ENCODE data around the gene SLC6A16. TPM values are rescaled to one million over a fixed set of nuclear protein-coding genes. Genes with fewer than 3 reads are reported as not detected.

Gene SLC6A16
- total and polyA plus RNA-seq, 8 donors, result 0.44 to 5.4 (median 1.2) TPM; not detected in 3

GRCh38 chr19:49336482-49337266 lies 11.7 kb upstream of the SLC6A16 start:
- H3K4me3 ChIP-seq, result peak overlapping the region in 1 of 4 donors; percentile 43
- H3K36me3 ChIP-seq, result peaks cover under 1 to 13% (median 11%) of the 10 kb centered on the region in 4 donors
- H3K9me3 ChIP-seq, result no peaks in the 10 kb centered on the region
- intact Hi-C loops (cut with DNase I; ENCODE audit: low total_unique reads), result no loop called here
- no peaks in the 10 kb centered on the region for H3K27me3 ChIP-seq
- 87 to 94% (median 90%) methylated on average over 9 to 10 of the region's 10 CpGs for WGBS, 5 donors
- no peak overlapping the region for H3K27ac ChIP-seq
- peaks cover 34 to 74% (median 36%) of the 10 kb centered on the region in 4 donors for H3K4me1 ChIP-seq
- DNase-seq, result no peak
- TF ChIP-seq EP300 (IDR thresholded peaks at IDR 0.05), result no peak
- TF ChIP-seq POLR2AphosphoS5 (IDR thresholded peaks at IDR 0.05), result no peak
- TF ChIP-seq CTCF (IDR thresholded peaks at IDR 0.05), result no peak
- TF ChIP-seq POLR2A (IDR thresholded peaks at IDR 0.05), result no peak

- no peaks in the 10 kb centered on the region for H3K27me3 ChIP-seq
- H3K9me3 ChIP-seq, result no peaks in the 10 kb centered on the region
- H3K27ac ChIP-seq, result peak overlapping the region in 4 of 5 donors; percentile 51 to 77 (median 69)
- H3K36me3 ChIP-seq, result peaks cover 0 to 9% (median 8%) of the 10 kb centered on the region in 4 donors
- H3K4me3 ChIP-seq, result peak overlapping the region; percentile 24 to 47 (median 42)
- DNase-seq, result no peak
- intact Hi-C loops (cut with DNase I; ENCODE audit: low total_unique reads), result no loop called here
- TF ChIP-seq POLR2AphosphoS5 (IDR thresholded peaks at IDR 0.05) (no peak), CTCF (IDR thresholded peaks at IDR 0.05) (no peak), EP300 (IDR thresholded peaks at IDR 0.05) (no peak), POLR2A (IDR thresholded peaks at IDR 0.05) (no peak)
- peaks cover 31 to 70% (median 33%) of the 10 kb centered on the region in 4 donors for H3K4me1 ChIP-seq
- 71 to 86% (median 84%) methylated on average over 13 to 14 of the region's 14 CpGs for WGBS, 5 donors
These were observed 10.9 kb upstream of the SLC6A16 start for GRCh38 chr19:49335784-49336481.

GRCh38 chr19:49335071-49335783 lies 10.2 kb upstream of the SLC6A16 start, which contains the start of gene CD37:
Gene CD37, plus strand, starts transcription at chr19:49335406. Its CDS starts 135 bp downstream, at chr19:49335541.
- Histone ChIP-seq H3K27ac (peak within 1 kb of the TSS in 4 of 5 donors; percentile 51 to 77 (median 69)), H3K36me3 (peaks cover 0 to 15% (median 10%) of the 10 kb centered on the region in 4 donors), H3K27me3 (no peaks in the 10 kb centered on the region), H3K4me3 (peak within 1 kb of the TSS; percentile 24 to 47 (median 42)), H3K9me3 (no peaks in the 10 kb centered on the region), H3K4me1 (peaks cover 24 to 63% (median 26%) of the 10 kb centered on the region in 4 donors)
- peak in 1 of 2 donors; percentile 33 for DNase-seq
- 68 to 78% (median 74%) methylated on average over 13 of the region's 13 CpGs for WGBS, 5 donors
- TF ChIP-seq EP300 (IDR thresholded peaks at IDR 0.05) (no peak), POLR2A (IDR thresholded peaks at IDR 0.05) (no peak), CTCF (IDR thresholded peaks at IDR 0.05) (no peak), POLR2AphosphoS5 (IDR thresholded peaks at IDR 0.05) (no peak)
- intact Hi-C loops (cut with DNase I; ENCODE audit: low total_unique reads), result no loop called here

GRCh38 chr19:49333811-49334288 lies 8.9 kb upstream of the SLC6A16 start:
- no peak for TF ChIP-seq CTCF (IDR thresholded peaks at IDR 0.05)
- TF ChIP-seq POLR2AphosphoS5 (IDR thresholded peaks at IDR 0.05), result peak in 1 of 3 donors; percentile 13
- H3K9me3 ChIP-seq, result no peaks in the 10 kb centered on the region
- no peaks in the 10 kb centered on the region for H3K27me3 ChIP-seq
- H3K4me3 ChIP-seq, result no peak overlapping the region
- intact Hi-C loops (cut with DNase I; ENCODE audit: low total_unique reads), result no loop called here
- 51 to 59% (median 54%) methylated on average over 3 to 8 of the region's 8 CpGs for WGBS, 5 donors
- H3K4me1 ChIP-seq, result peaks cover 11 to 49% (median 13%) of the 10 kb centered on the region in 4 donors
- peaks cover 0 to 25% (median 11%) of the 10 kb centered on the region in 4 donors for H3K36me3 ChIP-seq
- peak overlapping the region in 3 of 5 donors; percentile 24 to 77 (median 77) for H3K27ac ChIP-seq
- peak; percentile 29 to 60 for DNase-seq
